Measurements from ENCODE around the gene CPA5. TPM values are rescaled to one million over a fixed set of nuclear protein-coding genes. Genes with fewer than 3 reads are reported as not detected.

Gene CPA5
- total RNA-seq, 1 donor from 2014 or later: not detected

DNA sequence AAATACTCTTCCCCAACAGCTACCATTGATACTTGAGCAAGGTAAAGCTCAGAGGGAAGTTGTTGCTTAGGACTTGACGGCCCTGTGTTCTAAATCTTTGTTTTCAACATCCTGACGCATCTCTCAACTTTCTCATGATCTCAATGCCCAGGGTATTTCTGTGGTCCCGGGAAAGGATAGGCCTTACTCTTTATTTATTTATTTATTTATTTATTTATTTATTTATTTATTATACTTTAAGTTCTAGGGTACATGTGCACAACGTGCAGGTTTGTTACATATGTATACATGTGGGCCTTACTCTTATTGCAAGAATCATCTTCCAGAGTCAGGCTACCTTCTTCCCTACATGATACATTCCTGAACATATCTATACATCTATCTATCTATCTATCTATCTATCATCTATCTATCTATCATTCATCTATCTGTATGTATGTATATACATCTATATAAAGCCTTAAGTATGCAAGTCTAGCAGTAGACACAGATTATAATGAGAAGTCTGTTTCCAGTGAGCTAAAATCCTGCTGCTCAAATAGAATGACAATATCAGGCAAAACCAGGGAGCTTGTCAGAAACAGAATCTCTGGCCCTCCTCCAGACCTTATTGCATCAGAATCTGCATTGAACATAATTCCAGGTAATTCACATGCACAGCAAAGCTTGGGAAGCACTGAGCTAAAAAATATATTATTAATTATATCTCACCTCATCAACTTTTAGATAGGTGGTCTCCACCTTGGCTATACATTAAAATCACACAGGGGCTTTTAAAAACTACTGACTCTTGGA, 12.2 kb upstream of the CPA5 start:
- Mint-ChIP-seq H3K27me3 (ENCODE audit: unreplicated experiment) (no peaks in the 10 kb centered on the region), H3K4me3 (ENCODE audit: unreplicated experiment) (no peak overlapping the region), H3K4me1 (ENCODE audit: low read depth, unreplicated experiment) (no peaks in the 10 kb centered on the region), H3K27ac (ENCODE audit: unreplicated experiment) (no peak overlapping the region), H3K36me3 (ENCODE audit: unreplicated experiment) (peaks cover 3% of the 10 kb centered on the region), H3K9me3 (ENCODE audit: unreplicated experiment) (no peaks in the 10 kb centered on the region)
- no peak for DNase-seq
- TF ChIP-seq CTCF (IDR thresholded peaks at IDR 0.05; ENCODE audit: partially characterized antibody, unreplicated experiment): no peak

DNA sequence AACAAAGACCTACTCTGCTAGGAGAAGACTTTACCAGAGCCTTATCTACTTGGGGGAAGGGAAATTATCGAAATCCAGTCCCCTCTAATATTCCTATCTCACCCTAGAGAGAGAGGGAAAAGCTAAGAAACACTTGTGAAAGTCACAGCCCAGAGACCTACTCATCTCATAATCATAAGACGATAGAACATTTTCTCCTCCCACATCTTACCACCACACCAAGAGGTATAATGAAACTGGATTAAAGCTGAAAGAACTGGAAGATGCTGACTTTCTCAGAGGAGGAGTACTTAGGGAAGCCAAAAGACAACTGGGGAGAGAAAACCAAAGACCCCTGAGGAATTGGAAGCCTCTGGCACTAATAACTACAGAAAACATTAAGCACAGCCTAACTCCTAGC, 10.8 kb upstream of the CPA5 start:
- no peak for TF ChIP-seq CTCF (IDR thresholded peaks at IDR 0.05; ENCODE audit: partially characterized antibody, unreplicated experiment)
- Mint-ChIP-seq H3K27ac (ENCODE audit: unreplicated experiment) (no peak overlapping the region), H3K27me3 (ENCODE audit: unreplicated experiment) (no peaks in the 10 kb centered on the region), H3K4me3 (ENCODE audit: unreplicated experiment) (no peak overlapping the region), H3K36me3 (ENCODE audit: unreplicated experiment) (peaks cover 3% of the 10 kb centered on the region), H3K4me1 (ENCODE audit: low read depth, unreplicated experiment) (no peaks in the 10 kb centered on the region), H3K9me3 (ENCODE audit: unreplicated experiment) (peaks cover 6% of the 10 kb centered on the region)
- no peak for DNase-seq

DNA sequence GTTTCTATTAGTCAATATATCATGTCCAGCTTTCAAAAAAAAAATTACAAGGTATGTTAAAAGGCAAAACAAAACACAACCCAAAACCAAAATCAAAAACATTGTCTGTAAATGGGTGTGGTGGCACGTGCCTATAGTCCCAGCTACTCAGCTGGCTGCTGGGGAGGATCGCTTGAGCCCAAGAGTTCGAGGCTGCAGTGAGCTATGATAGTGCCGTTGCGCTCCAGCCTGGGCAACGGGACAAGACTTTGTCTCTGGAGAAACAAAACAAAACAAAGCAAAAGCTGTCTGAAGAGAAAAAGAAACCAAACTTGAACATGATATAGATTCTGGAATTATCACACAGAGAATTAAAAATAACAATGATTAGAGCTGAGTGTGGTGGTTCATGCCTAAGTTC, 10.3 kb upstream of the CPA5 start:
- no peak for DNase-seq
- Mint-ChIP-seq H3K27ac (ENCODE audit: unreplicated experiment) (no peak overlapping the region), H3K4me3 (ENCODE audit: unreplicated experiment) (no peak overlapping the region), H3K36me3 (ENCODE audit: unreplicated experiment) (peaks cover 3% of the 10 kb centered on the region), H3K9me3 (ENCODE audit: unreplicated experiment) (peaks cover 6% of the 10 kb centered on the region), H3K4me1 (ENCODE audit: low read depth, unreplicated experiment) (no peaks in the 10 kb centered on the region), H3K27me3 (ENCODE audit: unreplicated experiment) (no peaks in the 10 kb centered on the region)
- no peak for TF ChIP-seq CTCF (IDR thresholded peaks at IDR 0.05; ENCODE audit: partially characterized antibody, unreplicated experiment)

DNA sequence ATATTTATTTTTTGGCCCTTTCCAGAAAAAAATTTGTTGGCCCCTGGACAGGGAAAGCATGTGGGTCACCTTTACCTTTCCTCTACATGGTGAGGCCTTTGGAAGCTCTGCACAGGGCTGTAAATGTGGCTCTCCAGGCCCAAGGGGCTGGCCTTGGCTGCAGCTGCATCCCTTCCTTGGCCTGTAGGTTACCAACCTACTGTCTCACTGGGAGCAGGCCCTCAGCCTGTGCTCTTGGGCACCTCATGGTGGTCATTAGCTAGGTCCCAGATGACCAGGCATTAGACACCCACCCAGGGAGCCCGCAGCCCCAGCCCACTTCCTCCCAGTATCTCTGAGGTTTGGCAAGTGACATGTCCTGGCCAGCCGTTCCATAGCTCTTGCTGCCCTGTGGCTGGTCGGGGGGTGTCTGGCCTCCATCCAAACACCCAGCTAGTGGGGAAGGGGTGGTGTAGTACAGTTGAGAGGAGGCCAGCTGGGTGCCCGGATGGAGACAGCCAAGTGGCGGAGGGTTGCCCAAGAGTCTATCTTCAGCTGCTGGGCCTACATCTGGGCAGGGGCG, 7.1 kb upstream of the CPA5 start:
- Mint-ChIP-seq H3K36me3 (ENCODE audit: unreplicated experiment) (no peaks in the 10 kb centered on the region), H3K27ac (ENCODE audit: unreplicated experiment) (no peak overlapping the region), H3K27me3 (ENCODE audit: unreplicated experiment) (no peaks in the 10 kb centered on the region), H3K9me3 (ENCODE audit: unreplicated experiment) (peaks cover 7% of the 10 kb centered on the region), H3K4me3 (ENCODE audit: unreplicated experiment) (no peak overlapping the region), H3K4me1 (ENCODE audit: low read depth, unreplicated experiment) (no peaks in the 10 kb centered on the region)
- TF ChIP-seq CTCF (IDR thresholded peaks at IDR 0.05; ENCODE audit: partially characterized antibody, unreplicated experiment): no peak
- DNase-seq: no peak

DNA sequence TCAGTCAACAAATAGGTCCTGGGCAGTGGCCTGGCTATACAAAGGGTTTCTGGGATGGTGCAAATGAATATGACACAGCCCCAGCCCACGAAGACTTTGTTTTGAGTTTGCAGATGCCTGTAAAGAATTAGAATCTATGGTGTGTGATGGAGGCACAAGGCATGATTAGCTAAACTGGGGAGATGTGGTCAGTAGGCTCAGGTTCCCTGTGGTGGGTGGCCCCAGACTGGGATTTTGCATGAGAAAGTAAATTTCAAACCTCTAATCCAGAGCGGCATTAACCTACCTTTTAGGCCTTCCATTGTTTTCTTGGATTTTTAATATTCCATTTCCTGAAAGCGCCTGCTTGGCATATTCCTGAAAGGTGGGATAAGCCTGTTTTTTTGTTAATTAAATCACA, 6.4 kb upstream of the CPA5 start:
- Mint-ChIP-seq H3K4me1 (ENCODE audit: low read depth, unreplicated experiment) (no peaks in the 10 kb centered on the region), H3K27me3 (ENCODE audit: unreplicated experiment) (no peaks in the 10 kb centered on the region)

More for the DNA sequence above, 6.4 kb upstream of the CPA5 start:
- Mint-ChIP-seq H3K36me3 (ENCODE audit: unreplicated experiment) (no peaks in the 10 kb centered on the region), H3K4me3 (ENCODE audit: unreplicated experiment) (no peak overlapping the region), H3K9me3 (ENCODE audit: unreplicated experiment) (peaks cover 9% of the 10 kb centered on the region), H3K27ac (ENCODE audit: unreplicated experiment) (no peak overlapping the region)
- DNase-seq: no peak
- no peak for TF ChIP-seq CTCF (IDR thresholded peaks at IDR 0.05; ENCODE audit: partially characterized antibody, unreplicated experiment)
